22Rv1 (cell line): Measurements from ENCODE around the gene ABLIM2.

Source experiments
- H3K27ac ChIP-seq: fragments of 450-650 bp; 2 replicates; pipeline ENCODE4 v1.5.1; 2017
- ZFX ChIP-seq: fragments of 450-650 bp; IDR thresholded peaks from 2 replicates; pipeline ENCODE4 v1.6.1; 2017; ENCODE audit warnings: antibody characterized with exemption, borderline replicate concordance
- TF ChIP-seq, protein P1 (sequence below): fragments of 450-650 bp; IDR thresholded peaks from 2 replicates; pipeline ENCODE4 v1.5.1; 2017; ENCODE audit warnings: mild to moderate bottlenecking

The ABLIM2 gene

GRCh38 chr4:7984286-7984925 is 174.2 kb downstream of the ABLIM2 start:
- TF ChIP-seq, protein P1, sequence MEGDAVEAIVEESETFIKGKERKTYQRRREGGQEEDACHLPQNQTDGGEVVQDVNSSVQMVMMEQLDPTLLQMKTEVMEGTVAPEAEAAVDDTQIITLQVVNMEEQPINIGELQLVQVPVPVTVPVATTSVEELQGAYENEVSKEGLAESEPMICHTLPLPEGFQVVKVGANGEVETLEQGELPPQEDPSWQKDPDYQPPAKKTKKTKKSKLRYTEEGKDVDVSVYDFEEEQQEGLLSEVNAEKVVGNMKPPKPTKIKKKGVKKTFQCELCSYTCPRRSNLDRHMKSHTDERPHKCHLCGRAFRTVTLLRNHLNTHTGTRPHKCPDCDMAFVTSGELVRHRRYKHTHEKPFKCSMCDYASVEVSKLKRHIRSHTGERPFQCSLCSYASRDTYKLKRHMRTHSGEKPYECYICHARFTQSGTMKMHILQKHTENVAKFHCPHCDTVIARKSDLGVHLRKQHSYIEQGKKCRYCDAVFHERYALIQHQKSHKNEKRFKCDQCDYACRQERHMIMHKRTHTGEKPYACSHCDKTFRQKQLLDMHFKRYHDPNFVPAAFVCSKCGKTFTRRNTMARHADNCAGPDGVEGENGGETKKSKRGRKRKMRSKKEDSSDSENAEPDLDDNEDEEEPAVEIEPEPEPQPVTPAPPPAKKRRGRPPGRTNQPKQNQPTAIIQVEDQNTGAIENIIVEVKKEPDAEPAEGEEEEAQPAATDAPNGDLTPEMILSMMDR = no peak
- TF ChIP-seq ZFX = no peak
- H3K27ac ChIP-seq = no peak overlapping the region

DNA sequence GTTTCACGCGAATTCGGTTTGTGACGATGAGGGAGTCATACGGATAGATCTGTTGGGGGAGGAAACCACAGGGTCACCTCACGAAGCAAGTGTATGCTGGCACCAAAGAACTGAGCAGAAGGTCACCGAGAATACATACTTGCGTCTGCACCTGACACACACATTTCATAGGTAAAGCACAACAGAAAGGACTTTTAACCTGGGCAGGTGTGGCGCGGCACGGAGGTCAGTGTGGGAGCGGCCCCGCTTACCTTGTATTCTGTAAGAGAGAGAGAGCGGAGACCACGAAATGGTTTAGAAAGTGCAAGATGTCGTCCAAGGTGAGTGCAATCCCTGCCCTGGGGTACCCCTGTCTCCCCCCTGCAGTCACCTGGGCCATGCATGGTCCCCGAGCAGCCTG is 175.3 kb downstream of the ABLIM2 start:
- TF ChIP-seq, protein P1 = no peak
- no peak for TF ChIP-seq ZFX
- no peak overlapping the region for H3K27ac ChIP-seq

- no peak for TF ChIP-seq ZFX
- TF ChIP-seq, protein P1 = no peak
Measured at GRCh38 chr4:7981738-7982394, 176.7 kb downstream of the ABLIM2 start.

GRCh38 chr4:7980036-7980435 is 178.6 kb downstream of the ABLIM2 start:
- TF ChIP-seq, protein P1 = no peak
- TF ChIP-seq ZFX = no peak
- no peak overlapping the region for H3K27ac ChIP-seq

More at GRCh38 chr4:7981738-7982394, 176.7 kb downstream of the ABLIM2 start:
- H3K27ac ChIP-seq = no peak overlapping the region

DNA sequence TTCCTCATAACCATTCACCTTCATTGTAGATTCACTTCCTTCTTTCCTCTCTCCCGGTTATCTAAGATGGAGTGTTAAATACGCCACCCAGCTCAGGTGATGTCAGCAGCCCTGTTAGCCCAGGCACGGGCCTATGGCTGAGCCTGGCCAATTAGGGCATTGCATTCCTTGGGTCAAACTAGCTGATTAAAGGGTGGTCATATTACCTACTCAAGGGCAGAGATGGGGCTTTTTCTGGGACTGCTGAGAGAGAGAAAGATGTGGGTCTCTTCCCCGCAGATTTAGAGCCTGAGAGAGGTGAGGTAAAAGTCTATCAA is 179.0 kb downstream of the ABLIM2 start:
- TF ChIP-seq ZFX = no peak
- TF ChIP-seq, protein P1 = no peak
- no peak overlapping the region for H3K27ac ChIP-seq

GRCh38 chr4:7978907-7979651 is 179.5 kb downstream of the ABLIM2 start:
- TF ChIP-seq ZFX = no peak

DNA sequence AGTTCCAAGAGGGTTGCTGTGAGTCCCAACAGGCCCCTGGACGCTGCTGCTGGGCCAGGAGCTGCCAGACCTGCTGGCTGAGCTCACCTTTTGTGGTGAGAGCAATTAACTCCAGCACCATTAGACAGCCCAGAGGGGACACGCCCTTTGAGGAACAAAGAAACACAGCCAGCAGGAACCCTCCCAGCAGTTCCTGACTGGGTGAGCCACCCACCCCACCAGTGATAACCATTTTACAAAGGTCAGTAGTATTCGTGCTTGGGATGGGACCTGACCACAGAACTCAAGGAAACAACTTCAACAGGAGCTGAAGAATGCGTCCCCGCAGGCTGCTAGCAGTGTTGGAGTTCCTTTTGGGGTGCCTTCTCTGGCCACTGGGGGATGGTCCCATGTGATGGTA is 180.1 kb downstream of the ABLIM2 start:
- no peak overlapping the region for H3K27ac ChIP-seq
- TF ChIP-seq ZFX = no peak
- TF ChIP-seq, protein P1 = no peak

More at GRCh38 chr4:7978907-7979651, 179.5 kb downstream of the ABLIM2 start:
- H3K27ac ChIP-seq = no peak overlapping the region
